ENCODE results near the gene OAT. TPM values are rescaled to one million over a fixed set of nuclear protein-coding genes. Genes with fewer than 3 reads are reported as not detected.

Gene OAT
- total and polyA plus RNA-seq, 2 donors (not counting 3 experiments of a cell fraction or from before 2014, with no cell fraction given): 69.9 to 90.8 TPM

GRCh38 chr10:124375691-124376090 lies 43.0 kb downstream of the OAT start:
- TF ChIP-seq, protein P1, sequence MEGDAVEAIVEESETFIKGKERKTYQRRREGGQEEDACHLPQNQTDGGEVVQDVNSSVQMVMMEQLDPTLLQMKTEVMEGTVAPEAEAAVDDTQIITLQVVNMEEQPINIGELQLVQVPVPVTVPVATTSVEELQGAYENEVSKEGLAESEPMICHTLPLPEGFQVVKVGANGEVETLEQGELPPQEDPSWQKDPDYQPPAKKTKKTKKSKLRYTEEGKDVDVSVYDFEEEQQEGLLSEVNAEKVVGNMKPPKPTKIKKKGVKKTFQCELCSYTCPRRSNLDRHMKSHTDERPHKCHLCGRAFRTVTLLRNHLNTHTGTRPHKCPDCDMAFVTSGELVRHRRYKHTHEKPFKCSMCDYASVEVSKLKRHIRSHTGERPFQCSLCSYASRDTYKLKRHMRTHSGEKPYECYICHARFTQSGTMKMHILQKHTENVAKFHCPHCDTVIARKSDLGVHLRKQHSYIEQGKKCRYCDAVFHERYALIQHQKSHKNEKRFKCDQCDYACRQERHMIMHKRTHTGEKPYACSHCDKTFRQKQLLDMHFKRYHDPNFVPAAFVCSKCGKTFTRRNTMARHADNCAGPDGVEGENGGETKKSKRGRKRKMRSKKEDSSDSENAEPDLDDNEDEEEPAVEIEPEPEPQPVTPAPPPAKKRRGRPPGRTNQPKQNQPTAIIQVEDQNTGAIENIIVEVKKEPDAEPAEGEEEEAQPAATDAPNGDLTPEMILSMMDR (IDR thresholded peaks at IDR 0.05; ENCODE audit: extremely low read depth in 1 of 2, insufficient read depth in 1 of 2, low read depth in 1 of 2, low read length in 2 of 2): no peak
- Histone ChIP-seq H2AFZ (ENCODE audit: low read depth, low read length) (no peak overlapping the region), H3K9ac (replicated peaks; ENCODE audit: extremely low read depth, insufficient read depth, low read length) (no peak overlapping the region), H3K4me3 (replicated peaks in 1 of 3; ENCODE audit: insufficient read depth in 1 of 3, low read depth in 1 of 3, low read length in 3 of 3) (no peak overlapping the region), H3K79me2 (ENCODE audit: control insufficient read depth, insufficient read depth, low read length) (no peaks in the 10 kb centered on the region), H3K4me1 (ENCODE audit: control insufficient read depth, extremely low read depth, insufficient read depth, low read length) (no peaks in the 10 kb centered on the region), H3K9me3 (replicated peaks; ENCODE audit: control insufficient read depth, insufficient read depth, low read length) (no peaks in the 10 kb centered on the region), H3K9me1 (replicated peaks; ENCODE audit: control insufficient read depth, extremely low read depth, insufficient read depth, low read length) (no peaks in the 10 kb centered on the region), H3K4me2 (ENCODE audit: insufficient read depth, low read length) (no peak overlapping the region), H4K20me1 (replicated peaks; ENCODE audit: control insufficient read depth, extremely low read depth, insufficient read depth, low read length) (no peaks in the 10 kb centered on the region), H3K36me3 (ENCODE audit: control insufficient read depth in 2 of 2, extremely low read depth in 1 of 2, insufficient read depth in 2 of 2, low read length in 2 of 2) (no peaks in the 10 kb centered on the region), H3K27ac (ENCODE audit: insufficient read depth, low read depth, low read length) (no peak overlapping the region), H3K27me3 (ENCODE audit: control insufficient read depth in 2 of 2, insufficient read depth in 2 of 2, low read length in 2 of 2) (no peaks in the 10 kb centered on the region)
- CTCF ChIA-PET: no interaction called here
- intact Hi-C loops (cut with micrococcal nuclease): no loop called here
- FAIRE-seq (no peak), DNase-seq (ENCODE audit: low read depth, low spot score) (no peak)
- no TSS peak for BruUV-seq (replicated peaks)
- POLR2A ChIA-PET: no interaction called here
- dilution Hi-C loops (cut with MboI; ENCODE audit: extremely low pct_ligation_motif_present, low sequenced_read_pairs): no loop called here

- no peaks in the 10 kb centered on the region for H3K36me3 ChIP-seq (ENCODE audit: control insufficient read depth in 2 of 2, extremely low read depth in 1 of 2, insufficient read depth in 2 of 2, low read length in 2 of 2)
- intact Hi-C loops (cut with micrococcal nuclease) (no loop called here), dilution Hi-C loops (cut with MboI; ENCODE audit: extremely low pct_ligation_motif_present, low sequenced_read_pairs) (no loop called here)
- H3K4me2 ChIP-seq (ENCODE audit: insufficient read depth, low read length): no peak overlapping the region
- no peak overlapping the region for H3K9ac ChIP-seq (replicated peaks; ENCODE audit: extremely low read depth, insufficient read depth, low read length)
- no peaks in the 10 kb centered on the region for H3K9me1 ChIP-seq (replicated peaks; ENCODE audit: control insufficient read depth, extremely low read depth, insufficient read depth, low read length)
- H3K27ac ChIP-seq (ENCODE audit: insufficient read depth, low read depth, low read length): no peak overlapping the region
- CTCF ChIA-PET: no interaction called here
- H3K4me1 ChIP-seq (ENCODE audit: control insufficient read depth, extremely low read depth, insufficient read depth, low read length): no peaks in the 10 kb centered on the region
- no peak overlapping the region for H3K4me3 ChIP-seq (replicated peaks in 1 of 3; ENCODE audit: insufficient read depth in 1 of 3, low read depth in 1 of 3, low read length in 3 of 3)
- POLR2A ChIA-PET: no interaction called here
- H3K9me3 ChIP-seq (replicated peaks; ENCODE audit: control insufficient read depth, insufficient read depth, low read length): no peaks in the 10 kb centered on the region
- FAIRE-seq: no peak
- no peak for DNase-seq (ENCODE audit: low read depth, low spot score)
- H2AFZ ChIP-seq (ENCODE audit: low read depth, low read length): no peak overlapping the region
- no peaks in the 10 kb centered on the region for H3K27me3 ChIP-seq (ENCODE audit: control insufficient read depth in 2 of 2, insufficient read depth in 2 of 2, low read length in 2 of 2)
- H4K20me1 ChIP-seq (replicated peaks; ENCODE audit: control insufficient read depth, extremely low read depth, insufficient read depth, low read length): no peaks in the 10 kb centered on the region
- no peaks in the 10 kb centered on the region for H3K79me2 ChIP-seq (ENCODE audit: control insufficient read depth, insufficient read depth, low read length)
- BruUV-seq (replicated peaks): no TSS peak
- no peak for TF ChIP-seq MYC (IDR thresholded peaks at IDR 0.05; ENCODE audit: low read depth, low read length)
- TF ChIP-seq, protein P1 (IDR thresholded peaks at IDR 0.05; ENCODE audit: extremely low read depth in 1 of 2, insufficient read depth in 1 of 2, low read depth in 1 of 2, low read length in 2 of 2): no peak
- TF ChIP-seq GATA2 (IDR thresholded peaks at IDR 0.05; ENCODE audit: insufficient read depth, insufficient read length, low read depth, low read length): no peak
- TF ChIP-seq EZH2 (IDR thresholded peaks at IDR 0.05; ENCODE audit: borderline replicate concordance, low read depth, low read length, severe bottlenecking): no peak
- no peak for TF ChIP-seq MAX (IDR thresholded peaks at IDR 0.05; ENCODE audit: insufficient read depth, insufficient read length)
- no peak for TF ChIP-seq FOS (IDR thresholded peaks at IDR 0.05; ENCODE audit: borderline replicate concordance, insufficient read depth, low read length)
- no peak for TF ChIP-seq POLR2A (IDR thresholded peaks at IDR 0.05; ENCODE audit: low read depth, low read length)
- no peak for TF ChIP-seq POLR2AphosphoS5 (IDR thresholded peaks at IDR 0.05; ENCODE audit: insufficient read depth, low read depth, low read length)
- TF ChIP-seq JUN (IDR thresholded peaks at IDR 0.05; ENCODE audit: borderline replicate concordance, insufficient read depth, insufficient read length, low read depth): no peak
Measured at GRCh38 chr10:124375353-124375614, 43.4 kb downstream of the OAT start.
